NCI-H2029 (cell line): ENCODE measurements around the gene CREG2.

ENCODE experiments used
- DNase-seq: peaks from one replicate; lab custom pipeline; 2025; lab: John Stamatoyannopoulos, UW

The CREG2 gene

GRCh38 chr2:101409699-101410098 is 22.4 kb upstream of the CREG2 start:
- no peak for DNase-seq

DNA sequence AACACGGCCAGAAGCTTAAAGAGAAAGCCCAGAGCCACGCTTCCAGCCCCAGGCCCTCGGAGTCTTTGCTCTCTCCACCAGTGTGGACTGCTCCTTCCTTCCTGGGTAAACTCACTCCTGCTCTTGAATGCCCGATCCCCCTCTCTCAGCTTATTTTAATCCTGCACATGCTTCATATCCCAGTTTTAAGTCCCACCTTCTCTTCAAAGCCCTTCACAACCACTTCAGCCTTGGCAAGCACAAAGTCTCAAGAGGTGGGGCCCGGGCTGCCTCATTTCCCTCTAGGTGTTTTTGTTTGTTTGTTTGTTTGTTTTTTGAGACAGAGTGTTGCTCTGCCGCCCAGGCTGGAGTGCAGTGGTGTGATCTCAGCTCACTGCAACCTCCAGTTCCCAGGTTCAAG is 21.6 kb upstream of the CREG2 start:
- no peak for DNase-seq

DNA sequence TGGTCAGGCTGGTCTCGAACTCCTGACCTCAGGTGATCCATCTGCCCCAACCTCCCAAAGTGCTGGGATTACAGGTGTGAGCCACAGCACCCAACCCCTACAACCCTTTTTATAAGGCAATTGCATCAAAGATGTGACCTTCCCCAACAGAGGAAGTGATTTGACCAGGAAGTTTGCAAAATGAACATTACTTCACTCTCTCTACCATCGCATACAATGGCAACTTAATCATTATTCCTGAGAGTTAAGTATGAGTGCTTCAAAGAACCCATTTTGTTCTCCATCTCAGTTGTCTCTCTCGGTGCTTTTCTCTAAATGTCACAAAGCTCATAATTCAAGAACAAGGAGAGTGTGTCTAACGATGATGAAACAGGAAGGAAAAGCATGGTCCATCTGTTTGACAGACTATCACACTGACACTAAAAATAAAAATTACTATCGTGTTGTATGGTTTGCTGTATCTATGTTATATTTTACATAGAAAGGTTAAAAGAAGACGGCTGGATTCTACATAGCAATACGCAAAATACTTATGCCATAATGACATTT is 18.1 kb upstream of the CREG2 start:
- DNase-seq, result no peak

DNA sequence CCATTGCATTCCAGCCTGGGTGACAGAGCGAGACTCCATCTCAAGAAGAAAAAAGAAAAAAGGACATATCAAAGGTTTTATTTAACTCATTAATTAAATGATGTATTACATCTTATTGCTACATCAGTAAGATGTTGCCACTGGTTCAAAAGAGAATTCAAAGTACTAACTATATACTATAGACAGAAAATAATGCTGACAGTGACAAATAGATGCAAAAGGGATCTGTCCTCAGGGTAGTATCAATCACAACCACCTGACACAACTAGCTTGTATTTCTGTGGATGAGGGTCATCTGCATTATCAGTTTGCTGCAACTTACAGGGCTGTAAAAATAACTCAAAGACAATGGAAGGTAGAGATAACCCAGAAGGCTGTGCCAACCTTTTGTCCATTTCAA is 16.4 kb upstream of the CREG2 start:
- no peak for DNase-seq

GRCh38 chr2:101402630-101403029 is 15.3 kb upstream of the CREG2 start:
- DNase-seq, result no peak

DNA sequence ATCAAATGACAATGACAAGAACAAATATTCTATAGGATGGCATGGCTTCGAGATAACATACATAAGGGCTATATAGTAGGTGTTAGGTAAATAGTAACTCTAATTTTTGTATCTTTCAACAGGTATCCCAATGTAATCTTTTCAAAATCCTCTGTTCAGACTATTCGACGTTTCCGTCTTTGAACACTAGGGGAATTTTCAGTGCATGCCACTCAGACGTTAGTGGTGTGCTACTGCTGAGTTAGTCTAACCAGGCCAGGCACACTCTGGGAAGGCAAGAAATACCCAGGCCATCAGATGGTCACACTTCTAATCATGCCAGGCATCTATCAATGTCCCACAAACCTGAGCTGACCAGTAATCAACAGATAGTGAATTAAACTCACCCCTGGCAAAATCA is 14.6 kb upstream of the CREG2 start:
- no peak for DNase-seq

DNA sequence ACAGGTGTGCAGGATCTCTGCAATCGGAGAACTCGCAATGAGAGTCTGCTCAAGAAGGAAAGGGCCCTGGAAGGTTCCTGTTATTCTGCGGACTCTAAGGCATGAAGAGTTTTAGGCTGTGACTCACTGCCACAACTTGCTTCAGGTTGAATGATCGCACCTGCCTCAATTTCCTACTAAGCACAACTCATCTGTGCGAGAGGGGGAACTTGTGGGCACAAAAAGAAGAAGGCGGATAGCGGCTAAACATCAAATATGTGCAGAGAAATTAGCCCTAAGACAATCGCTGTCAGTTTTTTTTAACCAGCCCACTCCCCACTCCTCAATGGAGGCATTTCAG is 14.0 kb upstream of the CREG2 start:
- DNase-seq, result no peak

GRCh38 chr2:101400506-101401325 is 13.4 kb upstream of the CREG2 start:
- DNase-seq, result no peak

- DNase-seq, result no peak
These were observed 12.7 kb upstream of the CREG2 start for GRCh38 chr2:101400048-101400447.

- no peak for DNase-seq
These were observed 11.9 kb upstream of the CREG2 start for GRCh38 chr2:101399021-101399799.

GRCh38 chr2:101398116-101398821 is 11.0 kb upstream of the CREG2 start:
- no peak for DNase-seq

DNA sequence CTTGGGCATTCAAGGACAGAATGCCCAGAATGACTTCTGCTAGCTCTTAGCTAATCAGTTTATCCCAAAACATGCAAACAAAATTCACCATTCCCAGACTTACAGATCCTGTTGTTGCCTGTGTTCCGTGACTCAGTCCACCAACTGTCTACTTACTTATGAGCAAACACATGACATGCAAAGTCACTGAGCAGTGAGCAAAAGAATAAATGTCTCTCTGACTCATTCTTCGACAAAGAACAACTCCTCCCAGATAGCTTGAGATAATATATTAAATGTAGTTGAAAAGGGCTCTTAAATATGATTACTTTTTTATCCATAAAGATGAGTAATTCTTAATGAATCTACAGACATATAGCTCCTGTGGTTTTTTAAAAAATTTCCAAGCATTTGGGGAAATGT is 9.0 kb upstream of the CREG2 start:
- no peak for DNase-seq

- no peak for DNase-seq
These were observed 8.4 kb upstream of the CREG2 start for GRCh38 chr2:101395545-101396315.

DNA sequence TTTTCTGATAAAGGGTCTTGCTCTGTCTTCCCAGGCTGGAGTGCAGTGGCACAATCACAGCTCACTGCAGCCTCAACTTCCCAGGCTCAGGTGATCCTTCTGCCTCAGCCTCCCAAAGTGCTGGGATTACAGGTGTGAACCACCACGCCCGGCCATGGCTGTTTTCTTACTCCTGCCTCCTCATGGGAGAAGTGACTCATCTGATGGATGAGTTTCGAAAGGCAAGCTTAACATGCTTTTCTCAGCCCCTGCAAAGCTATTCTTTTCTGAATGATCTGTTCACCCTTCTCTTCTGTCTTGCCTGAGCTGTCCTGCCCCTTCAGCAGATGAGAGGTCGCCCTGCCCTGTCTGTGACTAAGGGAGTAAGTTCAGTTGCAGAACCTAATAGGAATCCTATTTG is 929 bp upstream of the CREG2 start:
- DNase-seq, result no peak

DNA sequence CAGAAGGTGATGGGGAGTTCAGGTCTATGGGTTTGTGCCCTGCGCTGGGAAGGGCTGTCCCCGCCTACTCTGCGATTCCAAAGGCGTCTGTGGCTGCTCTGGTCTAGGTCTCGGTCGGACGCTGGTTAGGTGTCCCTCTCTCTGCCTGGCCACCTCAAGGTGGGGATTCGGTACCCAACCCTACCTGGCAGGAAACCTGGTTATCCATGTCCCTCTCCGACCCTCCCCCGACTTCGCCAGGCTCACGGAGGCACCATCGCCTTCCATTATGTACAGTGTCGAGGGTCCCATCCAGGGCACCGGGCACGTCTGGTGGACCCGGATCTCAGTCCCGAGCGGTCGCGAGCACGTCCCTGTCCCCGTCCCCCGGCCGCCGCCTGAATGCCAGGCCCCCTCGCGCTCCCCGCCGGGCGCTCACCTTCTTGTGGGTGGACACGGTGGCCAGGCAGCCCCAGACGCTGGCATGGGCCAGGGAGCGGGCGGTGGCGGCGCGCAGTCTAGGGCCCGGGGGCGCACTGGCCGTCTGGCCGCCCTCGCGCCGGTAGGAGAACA is 628 bp downstream of the CREG2 start:
- DNase-seq, result no peak

DNA sequence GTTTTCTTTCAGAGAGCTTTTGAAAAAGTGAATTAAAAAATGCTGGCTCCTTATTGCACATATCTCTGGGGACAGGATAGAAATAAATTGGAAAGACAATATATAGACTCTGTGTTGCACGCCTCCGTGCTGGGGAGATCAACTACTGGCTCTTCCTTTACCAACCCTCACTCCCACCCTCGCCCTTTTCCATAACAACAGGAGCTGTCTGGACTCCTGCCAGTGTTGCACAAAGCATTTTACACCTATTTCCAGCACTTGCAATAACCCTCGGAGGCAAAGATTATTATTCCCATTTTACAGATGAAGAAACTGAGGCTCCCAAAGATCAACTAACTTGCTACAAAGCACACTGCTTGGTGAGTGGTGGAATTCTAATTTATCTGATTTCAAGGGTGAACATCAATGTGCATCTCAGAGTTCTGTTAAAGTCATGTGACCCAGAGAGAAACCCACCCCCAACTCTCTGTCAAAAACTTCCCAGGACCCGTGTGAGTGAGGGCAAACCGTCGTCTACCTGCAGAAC is 4.2 kb downstream of the CREG2 start:
- no peak for DNase-seq

GRCh38 chr2:101382442-101382841 is 4.9 kb downstream of the CREG2 start:
- no peak for DNase-seq

- no peak for DNase-seq
These were observed 6.9 kb downstream of the CREG2 start for GRCh38 chr2:101380376-101380775.

DNA sequence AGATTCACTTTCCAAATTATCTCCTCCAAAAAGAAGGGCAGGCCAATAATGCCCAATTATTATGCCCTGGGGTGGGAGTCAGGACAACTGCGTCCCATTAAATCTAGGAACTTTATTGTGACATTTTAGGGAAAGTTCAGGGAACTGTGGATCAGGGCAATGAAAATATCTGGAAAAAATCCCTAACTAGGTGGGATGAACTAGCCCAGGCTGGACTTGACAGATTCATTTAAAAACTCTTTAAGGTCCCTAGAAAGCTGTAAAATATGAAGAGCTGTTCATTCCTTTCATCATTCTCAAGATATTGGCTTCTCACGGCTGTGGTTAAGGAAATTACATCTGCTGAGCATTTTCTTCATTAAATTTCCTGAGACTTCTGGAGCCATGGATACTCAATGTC is 8.2 kb downstream of the CREG2 start:
- no peak for DNase-seq

GRCh38 chr2:101375653-101376052 is 11.7 kb downstream of the CREG2 start:
- DNase-seq, result no peak

DNA sequence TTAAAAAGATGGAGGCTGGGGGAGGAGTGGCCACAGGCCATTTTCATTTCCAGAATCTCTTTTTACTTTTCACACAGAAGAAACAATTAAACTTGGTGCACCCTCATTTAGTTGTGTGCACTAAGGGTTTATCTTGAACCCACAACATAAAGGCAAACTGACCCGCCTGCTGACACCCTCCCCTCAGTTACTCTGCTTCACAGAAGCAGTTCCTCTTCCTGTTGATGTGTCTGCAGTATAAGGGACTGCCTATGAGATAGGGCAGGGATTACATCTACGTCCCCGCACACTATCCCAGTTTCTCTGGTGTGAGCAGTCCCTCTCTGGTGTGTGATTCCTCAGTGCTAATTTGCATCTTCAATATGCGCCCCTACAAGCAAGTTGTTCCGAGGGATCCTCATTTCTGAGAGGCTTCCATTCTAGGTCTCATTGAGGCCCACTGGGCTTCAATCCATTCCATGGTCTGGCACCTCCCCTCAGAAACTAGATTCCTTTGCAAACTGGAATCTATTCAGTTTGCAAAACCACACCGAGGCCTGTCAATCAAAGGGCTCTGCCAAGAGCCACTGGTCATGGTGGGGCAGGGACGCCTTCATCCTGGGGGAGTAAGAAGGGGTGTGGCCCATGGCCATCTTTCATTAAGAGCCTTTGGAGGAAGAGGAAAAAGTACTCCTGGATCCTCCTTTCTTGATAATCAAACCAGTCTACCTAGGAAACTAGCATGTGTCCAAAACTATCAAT is 12.3 kb downstream of the CREG2 start:
- DNase-seq, result no peak
